ENCODE data around the gene PRKCQ.

- TF ChIP-seq CTCF (conservative IDR thresholded peaks at IDR 0.05), result no peak
- no peak for TF ChIP-seq EZH2 (IDR thresholded peaks at IDR 0.05; ENCODE audit: low read depth)
Measured at GRCh38 chr10:6553937-6554336, 26.1 kb downstream of the PRKCQ start.
